H9 (cell line): Measurements from ENCODE around the gene SLC37A2. TPM values are rescaled to one million over a fixed set of nuclear protein-coding genes. Genes with fewer than 3 reads are reported as not detected.

Experiments used
- DNase-seq: peaks from one replicate; pipeline ENCODE4 v3.0.0-alpha.2; 2017
- H2AFZ ChIP-seq: one replicate; pipeline ENCODE4 v1.6.1; 2013; ENCODE audit warnings: mild to moderate bottlenecking, low read length, control low read depth, moderate library complexity
- H2AK5ac ChIP-seq: 2 replicates; pipeline ENCODE4 v1.6.1; 2013; ENCODE audit warnings: low read length, control low read depth, mixed read lengths; ENCODE audit not compliant: insufficient read length
- H2BK120ac ChIP-seq: one replicate; pipeline ENCODE4 v1.6.1; 2013; ENCODE audit warnings: low read depth, mild to moderate bottlenecking, low read length, control low read depth, inconsistent platforms; ENCODE audit not compliant: poor library complexity, severe bottlenecking
- H2BK12ac ChIP-seq: 2 replicates; pipeline ENCODE4 v1.6.1; 2013; ENCODE audit warnings: low read length, control low read depth, mixed read lengths, low read depth; ENCODE audit not compliant: insufficient read length
- H2BK15ac ChIP-seq: 2 replicates; pipeline ENCODE4 v1.6.1; 2013; ENCODE audit warnings: low read depth, low read length, control low read depth
- H2BK20ac ChIP-seq: one replicate; pipeline ENCODE4 v1.6.1; 2013; ENCODE audit warnings: low read depth, mild to moderate bottlenecking, low read length, control low read depth, inconsistent platforms; ENCODE audit not compliant: poor library complexity, severe bottlenecking
- H2BK5ac ChIP-seq: 2 replicates; pipeline ENCODE4 v1.6.1; 2013; ENCODE audit warnings: low read length, control low read depth, mixed read lengths; ENCODE audit not compliant: insufficient read length
- H3K14ac ChIP-seq: 2 replicates; pipeline ENCODE4 v1.6.1; 2013; ENCODE audit warnings: low read length, control low read depth; ENCODE audit not compliant: insufficient read depth
- H3K18ac ChIP-seq: 2 replicates; pipeline ENCODE4 v1.6.1; 2013; ENCODE audit warnings: low read depth, mild to moderate bottlenecking, mixed read lengths, low read length, control low read depth; ENCODE audit not compliant: insufficient read length
- H3K23ac ChIP-seq: 2 replicates; pipeline ENCODE4 v1.6.1; 2013; ENCODE audit warnings: low read length, control low read depth, mixed read lengths, low read depth; ENCODE audit not compliant: insufficient read length
- H3K23me2 ChIP-seq: 2 replicates; pipeline ENCODE4 v1.6.1; 2013; ENCODE audit warnings: low read depth, mild to moderate bottlenecking, mixed read lengths, low read length, control low read depth; ENCODE audit not compliant: insufficient read length, poor library complexity, severe bottlenecking
- H3K27ac ChIP-seq: 2 replicates; pipeline ENCODE4 v1.5.1; 2013; ENCODE audit warnings: low read length, control low read depth, mixed read lengths, low read depth; ENCODE audit not compliant: insufficient read length
- H3K27me3 ChIP-seq: 2 replicates; pipeline ENCODE4 v1.6.1; 2013; ENCODE audit warnings: low read length, control low read depth, inconsistent platforms; ENCODE audit not compliant: insufficient read depth
- H3K4ac ChIP-seq: 2 replicates; pipeline ENCODE4 v1.6.1; 2013; ENCODE audit warnings: low read depth, mild to moderate bottlenecking, control low read depth, inconsistent platforms, low read length, moderate library complexity
- H3K4me1 ChIP-seq: 2 replicates; pipeline ENCODE4 v1.6.1; 2013; ENCODE audit warnings: low read length, control low read depth, inconsistent platforms; ENCODE audit not compliant: insufficient read depth
- H3K4me2 ChIP-seq: 2 replicates; pipeline ENCODE4 v1.6.1; 2013; ENCODE audit warnings: low read length, control low read depth, mixed read lengths; ENCODE audit not compliant: insufficient read length, insufficient read depth
- H3K56ac ChIP-seq: 2 replicates; pipeline ENCODE4 v1.6.1; 2013; ENCODE audit warnings: low read depth, mild to moderate bottlenecking, mixed read lengths, low read length, control low read depth; ENCODE audit not compliant: insufficient read length
- H3K79me1 ChIP-seq: 2 replicates; pipeline ENCODE4 v1.6.1; 2013; ENCODE audit warnings: low read depth, mild to moderate bottlenecking, moderate library complexity, low read length, control low read depth, inconsistent platforms; ENCODE audit not compliant: insufficient read depth, poor library complexity, severe bottlenecking
- H3K79me2 ChIP-seq: 2 replicates; pipeline ENCODE4 v1.6.1; 2013; ENCODE audit warnings: low read length, control low read depth, inconsistent platforms; ENCODE audit not compliant: insufficient read depth
- H3K9ac ChIP-seq: 2 replicates; pipeline ENCODE4 v1.6.1; 2013; ENCODE audit warnings: low read length, control low read depth, mixed read lengths; ENCODE audit not compliant: insufficient read length; ENCODE audit errors: extremely low read depth
- H3K9me3 ChIP-seq: one replicate; pipeline ENCODE4 v1.6.1; 2013; ENCODE audit warnings: low read depth, low read length, inconsistent platforms; ENCODE audit not compliant: control insufficient read depth
- H3T11ph ChIP-seq: one replicate; pipeline ENCODE4 v1.6.1; 2013; ENCODE audit warnings: mild to moderate bottlenecking, low read length, control low read depth, inconsistent platforms
- H4K20me1 ChIP-seq: one replicate; pipeline ENCODE4 v1.6.1; 2013; ENCODE audit not compliant: control insufficient read depth, insufficient read length, insufficient read depth
- H4K5ac ChIP-seq: 2 replicates; pipeline ENCODE4 v1.6.1; 2013; ENCODE audit warnings: low read depth, mild to moderate bottlenecking, mixed read lengths, low read length, control low read depth; ENCODE audit not compliant: insufficient read length
- H4K8ac ChIP-seq: replicated peaks from 2 replicates; pipeline ENCODE4 v1.6.1; 2013; ENCODE audit warnings: low read length, control low read depth, mixed read lengths, low read depth; ENCODE audit not compliant: insufficient read length
- H4K91ac ChIP-seq: 2 replicates; pipeline ENCODE4 v1.6.1; 2013; ENCODE audit warnings: low read depth, mild to moderate bottlenecking, moderate library complexity, mixed read lengths, low read length, control low read depth; ENCODE audit not compliant: insufficient read length
- H3K27ac Mint-ChIP-seq, 3 experiments: 2 replicates in 2 of 3; 3 replicates in 1 of 3; pipeline ENCODE4 v1.8.0; 2020 to 2021; ENCODE audit warnings: mixed read lengths in 3 of 3, mild to moderate bottlenecking in 1 of 3, moderate library complexity in 1 of 3
- H3K27me3 Mint-ChIP-seq: 2 replicates; pipeline ENCODE4 v1.8.0; 2021; ENCODE audit warnings: low read depth, mild to moderate bottlenecking, moderate library complexity, mixed read lengths
- H3K36me3 Mint-ChIP-seq, 3 experiments: 2 replicates in 2 of 3; 3 replicates in 1 of 3; pipeline ENCODE4 v1.8.0; 2020 to 2021; ENCODE audit warnings: low read depth in 3 of 3, mixed read lengths in 3 of 3; ENCODE audit not compliant: insufficient read depth in 1 of 3
- H3K4me1 Mint-ChIP-seq, 2 experiments: 2 replicates each; pipeline ENCODE4 v1.8.0; 2020; ENCODE audit warnings: mixed read lengths in 2 of 2
- H3K4me3 Mint-ChIP-seq, 2 experiments: 2 replicates in 1 of 2; 3 replicates in 1 of 2; pipeline ENCODE4 v1.8.0; 2020 to 2021; ENCODE audit warnings: mild to moderate bottlenecking in 2 of 2, mixed read lengths in 2 of 2, moderate library complexity in 1 of 2
- H3K9me3 Mint-ChIP-seq, 2 experiments: 2 replicates in 1 of 2; 3 replicates in 1 of 2; pipeline ENCODE4 v1.8.0; 2020; ENCODE audit warnings: mild to moderate bottlenecking in 2 of 2, mixed read lengths in 2 of 2, moderate library complexity in 1 of 2
- total RNA-seq: library from RNA; stranded (reverse); gene quantifications from 2 replicates; pipeline ENCODE4 v1.2.1, GENCODE V29; 2021
- TF ChIP-seq, protein P1 (sequence below): fragments of 200-600 bp; sonication (generic); conservative IDR thresholded peaks from 3 replicates; pipeline ENCODE4 v1.8.0; 2021; ENCODE audit warnings: antibody characterized with exemption, mild to moderate bottlenecking

The SLC37A2 gene
- total RNA-seq, 1 experiment from 2014 or later: 1.2 TPM

DNA sequence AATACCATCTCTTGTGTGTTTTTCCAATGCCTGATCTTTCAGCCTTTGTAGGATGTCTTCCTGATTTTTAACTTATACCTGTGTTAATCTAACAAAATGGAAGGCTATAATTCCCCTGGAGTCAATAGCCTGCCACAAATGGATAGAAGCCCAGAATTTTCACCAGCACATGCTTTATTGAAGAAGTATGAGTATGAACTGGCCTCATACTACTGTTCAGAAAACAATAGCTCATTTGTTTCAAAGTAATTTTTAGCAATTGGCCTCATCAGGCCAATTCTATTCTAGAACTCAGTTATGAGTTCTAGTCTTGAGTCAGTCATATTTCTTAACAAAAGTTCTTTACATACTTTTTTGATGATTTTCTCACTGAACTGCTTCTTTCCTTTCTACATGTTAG lies 40.6 kb upstream of the SLC37A2 start:
- Histone ChIP-seq H3K23ac (no peak overlapping the region), H2BK15ac (no peak overlapping the region), H3K27ac (no peak overlapping the region), H2AK5ac (no peak overlapping the region), H3K56ac (no peak overlapping the region), H3K9me3 (no peaks in the 10 kb centered on the region), H3K79me2 (no peaks in the 10 kb centered on the region), H2AFZ (no peak overlapping the region), H4K8ac (no peak overlapping the region), H3K23me2 (no peaks in the 10 kb centered on the region), H2BK12ac (no peak overlapping the region), H4K5ac (no peak overlapping the region), H3K14ac (no peak overlapping the region), H3K9ac (no peak overlapping the region), H4K20me1 (no peaks in the 10 kb centered on the region), H3K79me1 (no peaks in the 10 kb centered on the region), H3K4me2 (no peak overlapping the region), H3T11ph (no peak overlapping the region), H2BK5ac (no peak overlapping the region), H3K18ac (no peak overlapping the region), H2BK20ac (no peak overlapping the region), H2BK120ac (no peak overlapping the region), H3K27me3 (no peaks in the 10 kb centered on the region), H3K4ac (no peak overlapping the region), H3K4me1 (no peaks in the 10 kb centered on the region; the same call in 1 of the 2 replicates), H4K91ac (no peak overlapping the region)
- H3K27ac Mint-ChIP-seq: no peak overlapping the region
- H3K27me3 Mint-ChIP-seq: no peaks in the 10 kb centered on the region
- no peak for DNase-seq
- no peaks in the 10 kb centered on the region for H3K36me3 Mint-ChIP-seq
- H3K4me1 Mint-ChIP-seq: no peaks in the 10 kb centered on the region
- TF ChIP-seq, protein P1, sequence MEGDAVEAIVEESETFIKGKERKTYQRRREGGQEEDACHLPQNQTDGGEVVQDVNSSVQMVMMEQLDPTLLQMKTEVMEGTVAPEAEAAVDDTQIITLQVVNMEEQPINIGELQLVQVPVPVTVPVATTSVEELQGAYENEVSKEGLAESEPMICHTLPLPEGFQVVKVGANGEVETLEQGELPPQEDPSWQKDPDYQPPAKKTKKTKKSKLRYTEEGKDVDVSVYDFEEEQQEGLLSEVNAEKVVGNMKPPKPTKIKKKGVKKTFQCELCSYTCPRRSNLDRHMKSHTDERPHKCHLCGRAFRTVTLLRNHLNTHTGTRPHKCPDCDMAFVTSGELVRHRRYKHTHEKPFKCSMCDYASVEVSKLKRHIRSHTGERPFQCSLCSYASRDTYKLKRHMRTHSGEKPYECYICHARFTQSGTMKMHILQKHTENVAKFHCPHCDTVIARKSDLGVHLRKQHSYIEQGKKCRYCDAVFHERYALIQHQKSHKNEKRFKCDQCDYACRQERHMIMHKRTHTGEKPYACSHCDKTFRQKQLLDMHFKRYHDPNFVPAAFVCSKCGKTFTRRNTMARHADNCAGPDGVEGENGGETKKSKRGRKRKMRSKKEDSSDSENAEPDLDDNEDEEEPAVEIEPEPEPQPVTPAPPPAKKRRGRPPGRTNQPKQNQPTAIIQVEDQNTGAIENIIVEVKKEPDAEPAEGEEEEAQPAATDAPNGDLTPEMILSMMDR: no peak
- peaks cover 0 to 5% of the 10 kb centered on the region in 2 experiments; a peak in 2 of 5 replicates for H3K9me3 Mint-ChIP-seq
- no peak overlapping the region for H3K4me3 Mint-ChIP-seq
